Activated CD4-positive, alpha-beta memory T cell treated with anti-CD3 and anti-CD28 coated beads, Interleukin-2, amount 10 ng/mL, durations not matched to agents 7 days and 5 days (primary cell): ENCODE data around the gene CHRNA10. TPM values are rescaled to one million over a fixed set of nuclear protein-coding genes. Genes with fewer than 3 reads are reported as not detected.

Experiments
- CTCF ChIA-PET: fragments of 350-600 bp; sonication (Branson Sonifier 250); formaldehyde crosslinking; loops from one replicate; lab custom pipeline; 2021; ENCODE audit warnings: antibody characterized with exemption, inconsistent platforms; lab: Charles Lee
- POLR2A ChIA-PET: fragments of 350-600 bp; sonication (Branson Sonifier 250); formaldehyde crosslinking; loops from one replicate; lab custom pipeline; 2021; ENCODE audit warnings: antibody characterized with exemption; lab: Charles Lee
- DNase-seq: peaks from one replicate; pipeline ENCODE4 v3.0.0-alpha.2; 2020
- H3K27ac Mint-ChIP-seq: one replicate; pipeline ENCODE4 v1.8.0; 2021; ENCODE audit warnings: mild to moderate bottlenecking, mixed read lengths
- H3K27me3 Mint-ChIP-seq: one replicate; pipeline ENCODE4 v1.8.0; 2021; ENCODE audit warnings: mixed read lengths
- H3K36me3 Mint-ChIP-seq: one replicate; pipeline ENCODE4 v1.8.0; 2021; ENCODE audit warnings: low read depth, mixed read lengths
- H3K4me1 Mint-ChIP-seq: one replicate; pipeline ENCODE4 v1.8.0; 2021; ENCODE audit warnings: mixed read lengths
- H3K4me3 Mint-ChIP-seq: one replicate; pipeline ENCODE4 v1.8.0; 2021; ENCODE audit warnings: mild to moderate bottlenecking, mixed read lengths
- H3K9me3 Mint-ChIP-seq: one replicate; pipeline ENCODE4 v1.8.0; 2021; ENCODE audit warnings: mixed read lengths
- total RNA-seq, 2 experiments: library from RNA; stranded (reverse); gene quantifications; one replicate each; pipeline ENCODE4 v1.2.3, GENCODE V29; 2021

CHRNA10 gene
- total RNA-seq, 2 experiments from 2014 or later, result 1.5 to 1.6 TPM

GRCh38 chr11:3639841-3640240 lies 31.3 kb downstream of the CHRNA10 start:
- H3K4me3 Mint-ChIP-seq, result no peak overlapping the region
- peaks cover 32% of the 10 kb centered on the region for H3K27me3 Mint-ChIP-seq
- CTCF ChIA-PET, result no interaction called here
- POLR2A ChIA-PET, result no interaction called here
- DNase-seq, result no peak
- H3K36me3 Mint-ChIP-seq, result no peaks in the 10 kb centered on the region
- H3K27ac Mint-ChIP-seq, result no peak overlapping the region
- no peaks in the 10 kb centered on the region for H3K9me3 Mint-ChIP-seq
- peaks cover 9% of the 10 kb centered on the region for H3K4me1 Mint-ChIP-seq

DNA sequence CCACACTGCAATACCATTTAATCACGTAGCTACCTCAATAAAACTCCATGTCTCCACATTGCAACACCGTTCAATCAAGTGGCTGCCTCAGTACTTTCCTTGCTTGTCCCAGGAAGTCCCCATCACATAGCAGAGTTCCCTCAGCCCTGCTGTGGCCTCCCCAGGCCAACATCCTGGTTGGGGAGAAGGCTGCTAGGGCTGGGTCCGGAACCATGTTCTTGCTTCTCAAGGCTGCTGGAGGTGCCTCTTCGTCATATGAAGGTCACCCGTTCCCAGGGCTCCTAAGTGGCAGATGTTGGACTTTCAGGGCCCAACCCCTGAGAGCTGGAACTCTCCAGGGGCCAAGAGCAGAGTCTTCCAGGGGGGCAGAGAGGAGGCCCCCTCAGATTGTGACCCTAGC lies 32.7 kb downstream of the CHRNA10 start:
- Mint-ChIP-seq H3K36me3 (no peaks in the 10 kb centered on the region), H3K4me3 (no peak overlapping the region), H3K9me3 (no peaks in the 10 kb centered on the region), H3K4me1 (peaks cover 9% of the 10 kb centered on the region), H3K27me3 (peaks cover 23% of the 10 kb centered on the region), H3K27ac (no peak overlapping the region)
- no peak for DNase-seq
- ChIA-PET CTCF (no interaction called here), POLR2A (no interaction called here)

DNA sequence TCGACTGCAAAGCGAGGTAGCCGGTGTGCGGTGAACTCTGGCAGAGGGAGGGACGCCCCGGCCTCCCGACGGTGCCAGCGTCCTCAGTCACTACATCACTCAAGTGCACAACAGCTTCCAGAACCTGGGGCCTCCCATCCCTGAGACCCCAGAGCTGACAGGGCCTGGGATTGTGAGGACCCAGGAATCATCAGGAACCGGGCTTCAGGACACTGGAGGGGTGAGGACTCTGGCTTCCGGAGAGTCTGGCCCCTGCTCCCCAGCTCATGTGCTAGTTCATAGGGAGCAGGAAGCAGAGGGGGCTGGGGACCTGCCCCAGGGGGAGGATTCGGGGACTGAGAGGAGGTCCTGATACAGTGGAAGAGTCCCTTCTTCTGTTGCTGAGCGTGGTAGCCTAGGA lies 34.0 kb downstream of the CHRNA10 start:
- H3K27me3 Mint-ChIP-seq, result peaks cover 14% of the 10 kb centered on the region
- no peak for DNase-seq
- CTCF ChIA-PET, result no interaction called here
- no peaks in the 10 kb centered on the region for H3K9me3 Mint-ChIP-seq
- H3K4me1 Mint-ChIP-seq, result peaks cover 4% of the 10 kb centered on the region
- no peak overlapping the region for H3K4me3 Mint-ChIP-seq
- H3K27ac Mint-ChIP-seq, result no peak overlapping the region
- POLR2A ChIA-PET, result no interaction called here
- no peaks in the 10 kb centered on the region for H3K36me3 Mint-ChIP-seq

- DNase-seq, result no peak
- H3K27me3 Mint-ChIP-seq, result peaks cover 6% of the 10 kb centered on the region
- POLR2A ChIA-PET, result no interaction called here
- no peaks in the 10 kb centered on the region for H3K4me1 Mint-ChIP-seq
- no peak overlapping the region for H3K4me3 Mint-ChIP-seq
- no peaks in the 10 kb centered on the region for H3K36me3 Mint-ChIP-seq
- CTCF ChIA-PET, result no interaction called here
- no peaks in the 10 kb centered on the region for H3K9me3 Mint-ChIP-seq
- no peak overlapping the region for H3K27ac Mint-ChIP-seq
Measured at GRCh38 chr11:3635641-3636375, 35.4 kb downstream of the CHRNA10 start.

- Mint-ChIP-seq H3K4me3 (no peak overlapping the region), H3K9me3 (no peaks in the 10 kb centered on the region), H3K36me3 (no peaks in the 10 kb centered on the region), H3K27me3 (peaks cover 5% of the 10 kb centered on the region), H3K4me1 (no peaks in the 10 kb centered on the region), H3K27ac (no peak overlapping the region)
- CTCF ChIA-PET, result no interaction called here
- DNase-seq, result no peak
- POLR2A ChIA-PET, result no interaction called here
Measured at GRCh38 chr11:3632070-3632660, 39.0 kb downstream of the CHRNA10 start.

DNA sequence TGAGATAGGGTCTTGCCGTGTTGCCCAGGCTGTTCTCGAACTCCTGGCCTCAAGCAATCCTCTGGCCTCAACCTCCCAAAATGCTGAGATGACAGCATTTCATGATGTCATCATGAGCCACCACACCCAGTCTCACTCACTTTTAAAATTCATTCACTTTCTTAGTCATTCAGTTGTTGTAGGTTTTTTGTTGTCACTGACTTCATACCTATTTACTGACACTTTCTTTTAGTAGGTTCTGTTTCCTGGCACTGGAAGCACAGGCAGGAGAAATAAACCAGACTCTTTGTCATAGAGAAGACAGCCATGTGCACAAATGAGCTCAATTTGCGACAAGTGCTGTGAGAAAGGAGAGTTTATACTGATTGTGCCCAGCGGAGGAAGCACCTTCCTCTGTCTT lies 39.9 kb downstream of the CHRNA10 start:
- Mint-ChIP-seq H3K27me3 (peaks cover 4% of the 10 kb centered on the region), H3K27ac (no peak overlapping the region), H3K4me1 (no peaks in the 10 kb centered on the region), H3K9me3 (no peaks in the 10 kb centered on the region), H3K36me3 (no peaks in the 10 kb centered on the region), H3K4me3 (no peak overlapping the region)
- CTCF ChIA-PET, result no interaction called here
- DNase-seq, result no peak
- POLR2A ChIA-PET, result no interaction called here

DNA sequence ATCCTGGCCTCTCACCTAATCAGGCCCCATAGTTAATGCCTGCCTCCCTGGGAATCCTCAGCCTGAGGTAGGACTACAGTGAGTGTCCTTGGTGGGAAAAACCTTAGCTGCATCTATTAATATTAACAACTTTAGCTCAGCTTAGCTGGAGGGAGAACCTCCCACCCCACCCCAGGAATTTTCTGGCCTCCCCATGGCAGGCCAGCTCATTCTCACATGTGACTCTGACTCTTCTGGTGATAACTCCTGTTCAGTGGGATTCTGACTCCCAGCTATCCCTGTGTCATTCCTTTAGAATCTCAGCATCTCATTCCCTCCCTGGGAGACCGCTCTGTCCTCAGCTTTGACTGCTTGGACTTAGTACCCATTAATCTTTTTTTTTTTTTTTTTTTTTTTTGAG lies 43.9 kb downstream of the CHRNA10 start:
- no peak overlapping the region for H3K27ac Mint-ChIP-seq
- DNase-seq, result no peak
- ChIA-PET POLR2A (no interaction called here), CTCF (interaction anchor here (0.6 kb wide), 2 partner anchors 19 to 399 kb away, joined by 3 read pairs; no protein-coding TSS in a partner anchor)
- no peaks in the 10 kb centered on the region for H3K9me3 Mint-ChIP-seq
- no peaks in the 10 kb centered on the region for H3K27me3 Mint-ChIP-seq
- no peaks in the 10 kb centered on the region for H3K4me1 Mint-ChIP-seq
- H3K36me3 Mint-ChIP-seq, result no peaks in the 10 kb centered on the region
- H3K4me3 Mint-ChIP-seq, result no peak overlapping the region

GRCh38 chr11:3626250-3626960 lies 44.8 kb downstream of the CHRNA10 start:
- no peak for DNase-seq
- Mint-ChIP-seq H3K27me3 (no peaks in the 10 kb centered on the region), H3K27ac (no peak overlapping the region), H3K36me3 (no peaks in the 10 kb centered on the region), H3K9me3 (no peaks in the 10 kb centered on the region), H3K4me3 (no peak overlapping the region), H3K4me1 (no peaks in the 10 kb centered on the region)
- ChIA-PET CTCF (no interaction called here), POLR2A (no interaction called here)

DNA sequence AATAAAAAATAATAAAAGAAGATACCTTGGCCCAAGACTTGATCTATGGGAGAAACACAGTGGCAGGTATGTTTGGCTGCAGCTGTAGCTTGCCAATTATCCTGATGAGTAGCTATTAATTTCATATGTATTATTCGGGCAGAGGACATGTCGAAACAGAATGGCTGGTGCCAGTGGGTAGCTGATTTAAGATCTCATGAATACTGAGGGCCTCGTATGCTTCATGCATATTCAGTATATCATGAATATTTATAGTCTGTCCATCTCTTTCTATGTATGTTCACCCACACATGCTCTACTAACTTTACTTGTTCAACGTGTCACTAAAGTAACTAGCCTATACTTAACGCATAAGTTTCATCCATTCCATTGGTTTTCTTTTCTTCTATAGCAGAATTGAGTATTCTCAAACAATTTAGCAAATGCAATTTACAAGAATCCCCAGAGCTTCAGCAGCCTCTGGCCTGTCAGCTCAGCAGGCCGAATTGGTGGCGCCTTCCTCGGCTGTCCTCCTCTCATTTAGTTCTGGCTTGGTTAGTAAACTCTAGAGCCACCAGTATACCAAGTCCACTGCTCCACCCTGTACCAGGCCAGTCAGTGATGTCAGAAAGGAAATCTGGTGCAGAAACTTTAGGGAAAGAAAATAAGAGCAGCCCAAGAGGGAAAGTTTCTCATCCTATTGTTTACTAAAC lies 47.3 kb downstream of the CHRNA10 start:
- ChIA-PET CTCF (interaction anchor here (0.9 to 1.3 kb wide), 2 partner anchors 15 to 183 kb away, joined by 3 to 5 read pairs; no protein-coding TSS in a partner anchor), POLR2A (no interaction called here)
- no peak overlapping the region for H3K4me3 Mint-ChIP-seq
- no peak overlapping the region for H3K27ac Mint-ChIP-seq
- H3K36me3 Mint-ChIP-seq, result no peaks in the 10 kb centered on the region
- no peaks in the 10 kb centered on the region for H3K4me1 Mint-ChIP-seq
- H3K27me3 Mint-ChIP-seq, result no peaks in the 10 kb centered on the region
- DNase-seq, result no peak
- H3K9me3 Mint-ChIP-seq, result no peaks in the 10 kb centered on the region

DNA sequence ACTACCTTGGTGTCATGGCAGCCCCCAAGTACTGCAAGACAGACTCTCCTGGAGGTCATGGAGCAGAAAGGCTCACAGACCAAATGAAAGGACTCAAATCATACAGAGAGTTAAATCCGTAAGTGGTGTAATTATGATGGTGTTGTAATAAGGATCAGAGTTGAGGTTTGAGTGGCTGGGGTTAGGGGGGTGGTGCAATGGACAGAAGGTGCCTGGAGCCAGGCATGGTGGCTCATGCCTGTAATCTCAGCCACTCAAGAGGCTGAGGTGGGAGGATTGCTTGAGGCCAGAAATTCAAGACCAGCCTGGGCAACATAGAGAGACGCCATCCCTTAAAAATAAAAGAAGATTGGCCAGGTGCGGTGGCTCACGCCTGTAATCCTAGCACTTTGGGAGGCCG lies 48.1 kb downstream of the CHRNA10 start:
- Mint-ChIP-seq H3K4me3 (no peak overlapping the region), H3K27me3 (no peaks in the 10 kb centered on the region), H3K27ac (no peak overlapping the region), H3K4me1 (no peaks in the 10 kb centered on the region), H3K9me3 (no peaks in the 10 kb centered on the region), H3K36me3 (no peaks in the 10 kb centered on the region)
- ChIA-PET CTCF (interaction anchor here (0.9 to 1.3 kb wide), 2 partner anchors 14 to 184 kb away, joined by 3 to 5 read pairs; no protein-coding TSS in a partner anchor), POLR2A (no interaction called here)
- no peak for DNase-seq

- Mint-ChIP-seq H3K27me3 (no peaks in the 10 kb centered on the region), H3K36me3 (no peaks in the 10 kb centered on the region), H3K9me3 (no peaks in the 10 kb centered on the region), H3K4me3 (no peak overlapping the region), H3K4me1 (no peaks in the 10 kb centered on the region), H3K27ac (no peak overlapping the region)
- DNase-seq, result no peak
- POLR2A ChIA-PET, result no interaction called here
- CTCF ChIA-PET, result no interaction called here
Measured at GRCh38 chr11:3622521-3622920, 48.7 kb downstream of the CHRNA10 start.

DNA sequence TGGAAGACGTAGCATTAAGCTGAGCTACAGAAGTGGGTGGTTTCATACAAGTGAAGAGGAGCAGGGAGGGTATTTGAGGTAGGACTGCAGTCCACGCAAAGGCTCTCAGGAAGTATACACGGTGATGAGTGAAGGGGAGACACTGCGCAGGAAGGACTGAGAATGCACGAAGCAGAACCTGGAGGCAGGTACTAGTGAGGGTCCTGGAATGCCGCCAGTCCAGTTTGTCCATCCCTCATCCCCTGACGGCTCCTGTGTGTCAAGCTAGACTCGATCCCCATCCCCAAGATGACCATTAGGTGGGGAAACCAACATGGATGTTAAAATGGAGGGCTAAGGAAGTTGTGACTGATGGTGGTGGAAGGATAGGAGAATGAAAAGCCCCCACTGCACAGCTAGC lies 53.2 kb downstream of the CHRNA10 start:
- peaks cover 16% of the 10 kb centered on the region for H3K4me1 Mint-ChIP-seq
- POLR2A ChIA-PET, result no interaction called here
- DNase-seq, result no peak
- CTCF ChIA-PET, result interaction anchor here (1.1 kb wide), 1 partner anchor 10 kb away, joined by 3 read pairs; no protein-coding TSS in a partner anchor
- H3K27ac Mint-ChIP-seq, result no peak overlapping the region
- H3K27me3 Mint-ChIP-seq, result no peaks in the 10 kb centered on the region
- no peak overlapping the region for H3K4me3 Mint-ChIP-seq
- H3K9me3 Mint-ChIP-seq, result no peaks in the 10 kb centered on the region
- H3K36me3 Mint-ChIP-seq, result no peaks in the 10 kb centered on the region
